Adipose tissue (tissue), 3 donors: Measurements from ENCODE around the gene BEND7. TPM values are rescaled to one million over a fixed set of nuclear protein-coding genes. Genes with fewer than 3 reads are reported as not detected.
"Not testable (repeated sequence)": the region's sequence is repeated elsewhere in the genome, so short reads cannot be mapped to it uniquely, and the experiment has no call there.

Source experiments
- H3K27ac ChIP-seq: one replicate; pipeline ENCODE4 v1.5.1; 2013; ENCODE audit warnings: low read depth, low read length
- WGBS, 3 donors: extraction: QIAGEN DNeasy Blood & Tissue Kit; methylation state at CpG; one replicate each; pipeline ENCODE4 v1.1.7; 2013; 5-methylcytosine and 5-hydroxymethylcytosine counted together
- polyA plus RNA-seq, 3 donors: library from polyadenylated mRNA; stranded (reverse); fragments of 200-250 nt; gene quantifications; one replicate each; pipeline ENCODE4 v1.2.3, GENCODE V29; 2013
- donor health status: healthy with polysubstance abuse.
- donor health status: Bipolar disorder and iron deficiency.
- donor health status: healthy.

Gene BEND7
- polyA plus RNA-seq, 3 donors, result 3.8 to 7.7 (median 6.1) TPM

GRCh38 chr10:13403426-13403825 is 125.4 kb downstream of the BEND7 start:
- not testable (repeated sequence) for H3K27ac ChIP-seq
- 91 to 97% (median 94%) methylated on average over 7 of the region's 7 CpGs for WGBS, 3 donors

- 27 to 79% (median 78%) methylated on average over 8 of the region's 8 CpGs for WGBS, 3 donors
Measured at GRCh38 chr10:13402021-13402420, 126.8 kb downstream of the BEND7 start.

GRCh38 chr10:13401142-13401541 is 127.7 kb downstream of the BEND7 start:
- WGBS, 3 donors, result 93 to 98% (median 95%) methylated on average over 3 of the region's 3 CpGs
- H3K27ac ChIP-seq, result no peak overlapping the region

More at GRCh38 chr10:13402021-13402420, 126.8 kb downstream of the BEND7 start:
- no peak overlapping the region for H3K27ac ChIP-seq

- no peak overlapping the region for H3K27ac ChIP-seq
- 67 to 80% (median 73%) methylated on average over 15 of the region's 15 CpGs for WGBS, 3 donors
Measured at GRCh38 chr10:13400196-13400965, 128.4 kb downstream of the BEND7 start.

DNA sequence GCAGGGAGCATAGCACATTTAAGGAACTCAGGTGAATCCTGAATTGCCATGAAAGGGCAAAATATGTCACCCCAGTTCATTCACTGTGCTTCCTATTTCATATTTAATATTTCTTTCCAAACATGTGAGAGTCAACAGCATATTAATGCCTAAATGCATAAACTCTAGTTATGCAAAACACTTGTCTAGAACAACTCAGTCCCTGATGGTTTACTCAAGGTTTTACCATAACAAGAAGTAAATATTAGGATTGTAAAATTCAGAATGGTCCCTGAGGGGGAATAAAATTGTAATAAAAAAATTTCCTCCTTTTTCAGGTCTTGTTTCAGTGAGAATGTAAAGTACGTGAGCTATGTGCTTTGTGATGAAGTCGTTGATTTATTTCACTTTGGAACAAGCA is 129.1 kb downstream of the BEND7 start:
- WGBS, 3 donors, result 75 to 94% (median 89%) methylated on average over 2 of the region's 2 CpGs
- H3K27ac ChIP-seq, result no peak overlapping the region

DNA sequence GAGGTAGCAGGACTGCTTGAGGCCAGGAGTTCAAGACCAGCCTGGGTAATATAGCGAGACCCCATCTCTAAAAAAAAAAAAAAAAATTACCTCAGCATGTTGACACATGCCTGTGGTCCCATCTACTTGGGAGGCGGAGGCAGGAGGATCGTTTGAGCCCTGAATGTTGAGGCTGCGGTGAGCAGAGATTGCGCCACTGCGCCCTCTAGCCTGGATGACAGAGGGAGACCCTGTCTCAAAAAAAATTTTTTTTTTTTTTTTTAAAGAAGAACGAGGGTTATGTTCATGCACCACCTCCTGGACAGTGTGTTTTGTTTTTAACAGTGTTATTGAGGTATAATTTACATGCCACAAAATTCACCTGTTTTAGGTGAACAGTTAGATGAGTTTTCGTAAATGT is 129.6 kb downstream of the BEND7 start:
- WGBS, 3 donors, result 81 to 91% (median 83%) methylated on average over 8 of the region's 8 CpGs
- H3K27ac ChIP-seq, result no peak overlapping the region

GRCh38 chr10:13397052-13397451 is 131.8 kb downstream of the BEND7 start:
- WGBS, 3 donors, result 94 to 98% (median 96%) methylated on average over 3 of the region's 3 CpGs
- H3K27ac ChIP-seq, result no peak overlapping the region

DNA sequence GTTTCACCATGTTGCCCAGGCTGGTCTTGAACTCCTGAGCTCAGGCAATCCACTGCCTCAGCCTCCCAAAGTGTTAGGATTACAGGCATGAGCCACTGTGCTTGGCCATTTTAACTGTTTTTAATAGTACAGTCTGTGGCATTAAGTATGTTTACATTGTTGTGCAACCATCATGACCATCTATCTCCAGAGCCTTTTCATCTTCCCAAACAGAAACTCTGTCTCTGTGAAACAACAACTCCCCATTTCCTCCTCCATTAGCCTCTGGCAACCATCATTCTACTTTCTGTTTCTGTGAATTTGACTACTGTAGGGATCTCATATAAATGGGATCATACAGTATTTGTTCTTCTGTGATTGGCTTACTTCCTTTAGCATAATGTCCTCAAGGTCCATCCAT is 132.4 kb downstream of the BEND7 start:
- no peak overlapping the region for H3K27ac ChIP-seq

- WGBS, 3 donors, result 90 to 92% (median 91%) methylated on average over 3 of the region's 3 CpGs
Measured at GRCh38 chr10:13395540-13395939, 133.3 kb downstream of the BEND7 start.

DNA sequence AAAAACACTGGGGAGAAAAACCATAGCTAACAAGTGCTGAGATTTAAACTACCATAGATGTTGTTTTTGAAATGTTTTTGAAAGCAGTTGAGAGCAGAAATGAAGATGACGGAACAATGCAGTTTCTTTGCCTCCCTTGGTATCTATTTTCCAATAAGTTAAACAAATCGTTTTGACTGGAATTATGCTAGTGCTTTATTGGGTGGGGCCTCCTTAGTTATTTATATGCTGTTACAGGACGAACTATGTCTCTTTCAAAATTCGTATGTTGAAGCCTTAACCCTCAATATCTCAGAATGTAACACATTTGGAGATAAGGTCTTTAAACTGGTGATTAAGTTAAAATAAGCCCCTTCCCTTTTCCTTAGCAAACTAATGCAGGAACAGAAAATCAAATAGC is 135.2 kb downstream of the BEND7 start:
- 50 to 68% (median 62%) methylated on average over 4 of the region's 4 CpGs for WGBS, 3 donors
- no peak overlapping the region for H3K27ac ChIP-seq

More at GRCh38 chr10:13395540-13395939, 133.3 kb downstream of the BEND7 start:
- H3K27ac ChIP-seq, result no peak overlapping the region

GRCh38 chr10:13392701-13393100 is 136.1 kb downstream of the BEND7 start:
- H3K27ac ChIP-seq, result no peak overlapping the region
- 92 to 94% (median 92%) methylated on average over 5 of the region's 5 CpGs for WGBS, 3 donors

Other genes starting within 250 kb of the BEND7 start
- gene PHYH, start 228.9 kb downstream of the BEND7 start, polyA plus RNA-seq, result 10 to 100 TPM; 16.2 to 71.3 (median 52.1) TPM
- 10 to 100 TPM; 22.9 to 43.0 (median 39.8) TPM for gene SEPHS1, start 180.7 kb downstream of the BEND7 start, polyA plus RNA-seq
- 10 to 100 TPM in 2 of 3 donors, 1 to 10 TPM in 1; 8.9 to 19.2 (median 13.9) TPM for gene PRPF18, start 58.0 kb upstream of the BEND7 start, polyA plus RNA-seq